Adipose tissue (tissue), 3 donors: Measurements from ENCODE around the gene TMEM151A. TPM values are rescaled to one million over a fixed set of nuclear protein-coding genes. Genes with fewer than 3 reads are reported as not detected.

Experiments
- H3K27ac ChIP-seq: one replicate; pipeline ENCODE4 v1.5.1; 2013; ENCODE audit warnings: low read depth, low read length
- WGBS, 3 donors: extraction: QIAGEN DNeasy Blood & Tissue Kit; methylation state at CpG; one replicate each; pipeline ENCODE4 v1.1.7; 2013; 5-methylcytosine and 5-hydroxymethylcytosine counted together
- polyA plus RNA-seq, 3 donors: library from polyadenylated mRNA; stranded (reverse); fragments of 200-250 nt; gene quantifications; one replicate each; pipeline ENCODE4 v1.2.3, GENCODE V29; 2013
- donor health status: healthy with polysubstance abuse.
- donor health status: Bipolar disorder and iron deficiency.
- donor health status: healthy.

Gene TMEM151A
- polyA plus RNA-seq, 3 donors: 0.22 to 1.3 (median 0.75) TPM

- H3K27ac ChIP-seq: no peak overlapping the region
- 65 to 72% (median 70%) methylated on average over 15 of the region's 15 CpGs for WGBS, 3 donors
Measured at GRCh38 chr11:66279092-66279734, 12.5 kb upstream of the TMEM151A start.

GRCh38 chr11:66280428-66280827 is 11.3 kb upstream of the TMEM151A start:
- WGBS, 3 donors: 74 to 87% (median 85%) methylated on average over 9 to 14 of the region's 14 CpGs
- H3K27ac ChIP-seq: no peak overlapping the region

GRCh38 chr11:66281001-66281400 is 10.7 kb upstream of the TMEM151A start:
- 86 to 92% (median 88%) methylated on average over 6 of the region's 6 CpGs for WGBS, 3 donors
- H3K27ac ChIP-seq: no peak overlapping the region

- WGBS, 3 donors: 16 to 34% (median 27%) methylated on average over 19 to 20 of the region's 20 CpGs
- no peak overlapping the region for H3K27ac ChIP-seq
Measured at GRCh38 chr11:66281776-66282467, 9.8 kb upstream of the TMEM151A start.

- no peak overlapping the region for H3K27ac ChIP-seq
- WGBS, 3 donors: 15 to 16% (median 15%) methylated on average over 33 to 35 of the region's 35 CpGs
Measured at GRCh38 chr11:66282468-66283455, 8.9 kb upstream of the TMEM151A start.

GRCh38 chr11:66283461-66284105 is 8.1 kb upstream of the TMEM151A start:
- WGBS, 3 donors: 79 to 83% (median 82%) methylated on average over 13 to 14 of the region's 14 CpGs
- H3K27ac ChIP-seq: no peak overlapping the region

GRCh38 chr11:66284526-66285078 is 7.1 kb upstream of the TMEM151A start:
- 92 to 95% (median 94%) methylated on average over 15 to 16 of the region's 16 CpGs for WGBS, 3 donors
- H3K27ac ChIP-seq: no peak overlapping the region

- no peak overlapping the region for H3K27ac ChIP-seq
- WGBS, 3 donors: 82 to 91% (median 84%) methylated on average over 13 of the region's 13 CpGs
Measured at GRCh38 chr11:66285250-66285947, 6.3 kb upstream of the TMEM151A start.

GRCh38 chr11:66286699-66287098 is 5.0 kb upstream of the TMEM151A start:
- WGBS, 3 donors: 84 to 85% (median 85%) methylated on average over 5 of the region's 5 CpGs
- H3K27ac ChIP-seq: no peak overlapping the region

GRCh38 chr11:66287211-66287888 is 4.3 kb upstream of the TMEM151A start:
- WGBS, 3 donors: 55 to 69% (median 59%) methylated on average over 10 of the region's 10 CpGs
- H3K27ac ChIP-seq: no peak overlapping the region

- H3K27ac ChIP-seq: no peak overlapping the region
- 29 to 37% (median 35%) methylated on average over 19 to 20 of the region's 20 CpGs for WGBS, 3 donors
Measured at GRCh38 chr11:66287889-66288670, 3.6 kb upstream of the TMEM151A start.

GRCh38 chr11:66288671-66289547 is 2.8 kb upstream of the TMEM151A start, which contains the start of gene YIF1A:
TSS of gene YIF1A (minus strand) at chr11:66289143. CDS start at chr11:66288985, 158 bp downstream.
- 0% methylated on average over 69 to 87 of the region's 87 CpGs for WGBS, 3 donors
- peak within 1 kb of the TSS; percentile 55 for H3K27ac ChIP-seq

- WGBS, 3 donors: 9 to 11% (median 11%) methylated on average over 33 to 36 of the region's 36 CpGs
- H3K27ac ChIP-seq: no peak overlapping the region
Measured at GRCh38 chr11:66289548-66290329, 2.0 kb upstream of the TMEM151A start.

- 73 to 85% (median 75%) methylated on average over 2 of the region's 2 CpGs for WGBS, 3 donors
- H3K27ac ChIP-seq: no peak overlapping the region
Measured at GRCh38 chr11:66290330-66290621, 1.4 kb upstream of the TMEM151A start.

- H3K27ac ChIP-seq: no peak overlapping the region
- 12 to 17% (median 17%) methylated on average over 16 of the region's 16 CpGs for WGBS, 3 donors
Measured at GRCh38 chr11:66291303-66291705, 390 bp upstream of the TMEM151A start.
